H9 (cell line): Measurements from ENCODE around the gene ADCY4. TPM values are rescaled to one million over a fixed set of nuclear protein-coding genes. Genes with fewer than 3 reads are reported as not detected.

Experiments
- DNase-seq: peaks from one replicate; pipeline ENCODE4 v3.0.0-alpha.2; 2017
- H2AFZ ChIP-seq: one replicate; pipeline ENCODE4 v1.6.1; 2013; ENCODE audit warnings: mild to moderate bottlenecking, low read length, control low read depth, moderate library complexity
- H2AK5ac ChIP-seq: 2 replicates; pipeline ENCODE4 v1.6.1; 2013; ENCODE audit warnings: low read length, control low read depth, mixed read lengths; ENCODE audit not compliant: insufficient read length
- H2BK120ac ChIP-seq: one replicate; pipeline ENCODE4 v1.6.1; 2013; ENCODE audit warnings: low read depth, mild to moderate bottlenecking, low read length, control low read depth, inconsistent platforms; ENCODE audit not compliant: poor library complexity, severe bottlenecking
- H2BK12ac ChIP-seq: 2 replicates; pipeline ENCODE4 v1.6.1; 2013; ENCODE audit warnings: low read length, control low read depth, mixed read lengths, low read depth; ENCODE audit not compliant: insufficient read length
- H2BK15ac ChIP-seq: 2 replicates; pipeline ENCODE4 v1.6.1; 2013; ENCODE audit warnings: low read depth, low read length, control low read depth
- H2BK20ac ChIP-seq: one replicate; pipeline ENCODE4 v1.6.1; 2013; ENCODE audit warnings: low read depth, mild to moderate bottlenecking, low read length, control low read depth, inconsistent platforms; ENCODE audit not compliant: poor library complexity, severe bottlenecking
- H2BK5ac ChIP-seq: 2 replicates; pipeline ENCODE4 v1.6.1; 2013; ENCODE audit warnings: low read length, control low read depth, mixed read lengths; ENCODE audit not compliant: insufficient read length
- H3K14ac ChIP-seq: 2 replicates; pipeline ENCODE4 v1.6.1; 2013; ENCODE audit warnings: low read length, control low read depth; ENCODE audit not compliant: insufficient read depth
- H3K18ac ChIP-seq: 2 replicates; pipeline ENCODE4 v1.6.1; 2013; ENCODE audit warnings: low read depth, mild to moderate bottlenecking, mixed read lengths, low read length, control low read depth; ENCODE audit not compliant: insufficient read length
- H3K23ac ChIP-seq: 2 replicates; pipeline ENCODE4 v1.6.1; 2013; ENCODE audit warnings: low read length, control low read depth, mixed read lengths, low read depth; ENCODE audit not compliant: insufficient read length
- H3K23me2 ChIP-seq: 2 replicates; pipeline ENCODE4 v1.6.1; 2013; ENCODE audit warnings: low read depth, mild to moderate bottlenecking, mixed read lengths, low read length, control low read depth; ENCODE audit not compliant: insufficient read length, poor library complexity, severe bottlenecking
- H3K27ac ChIP-seq: 2 replicates; pipeline ENCODE4 v1.5.1; 2013; ENCODE audit warnings: low read length, control low read depth, mixed read lengths, low read depth; ENCODE audit not compliant: insufficient read length
- H3K27me3 ChIP-seq: 2 replicates; pipeline ENCODE4 v1.6.1; 2013; ENCODE audit warnings: low read length, control low read depth, inconsistent platforms; ENCODE audit not compliant: insufficient read depth
- H3K4ac ChIP-seq: 2 replicates; pipeline ENCODE4 v1.6.1; 2013; ENCODE audit warnings: low read depth, mild to moderate bottlenecking, control low read depth, inconsistent platforms, low read length, moderate library complexity
- H3K4me1 ChIP-seq: 2 replicates; pipeline ENCODE4 v1.6.1; 2013; ENCODE audit warnings: low read length, control low read depth, inconsistent platforms; ENCODE audit not compliant: insufficient read depth
- H3K4me2 ChIP-seq: 2 replicates; pipeline ENCODE4 v1.6.1; 2013; ENCODE audit warnings: low read length, control low read depth, mixed read lengths; ENCODE audit not compliant: insufficient read length, insufficient read depth
- H3K56ac ChIP-seq: 2 replicates; pipeline ENCODE4 v1.6.1; 2013; ENCODE audit warnings: low read depth, mild to moderate bottlenecking, mixed read lengths, low read length, control low read depth; ENCODE audit not compliant: insufficient read length
- H3K79me1 ChIP-seq: 2 replicates; pipeline ENCODE4 v1.6.1; 2013; ENCODE audit warnings: low read depth, mild to moderate bottlenecking, moderate library complexity, low read length, control low read depth, inconsistent platforms; ENCODE audit not compliant: insufficient read depth, poor library complexity, severe bottlenecking
- H3K79me2 ChIP-seq: 2 replicates; pipeline ENCODE4 v1.6.1; 2013; ENCODE audit warnings: low read length, control low read depth, inconsistent platforms; ENCODE audit not compliant: insufficient read depth
- H3K9ac ChIP-seq: 2 replicates; pipeline ENCODE4 v1.6.1; 2013; ENCODE audit warnings: low read length, control low read depth, mixed read lengths; ENCODE audit not compliant: insufficient read length; ENCODE audit errors: extremely low read depth
- H3K9me3 ChIP-seq: one replicate; pipeline ENCODE4 v1.6.1; 2013; ENCODE audit warnings: low read depth, low read length, inconsistent platforms; ENCODE audit not compliant: control insufficient read depth
- H3T11ph ChIP-seq: one replicate; pipeline ENCODE4 v1.6.1; 2013; ENCODE audit warnings: mild to moderate bottlenecking, low read length, control low read depth, inconsistent platforms
- H4K20me1 ChIP-seq: one replicate; pipeline ENCODE4 v1.6.1; 2013; ENCODE audit not compliant: control insufficient read depth, insufficient read length, insufficient read depth
- H4K5ac ChIP-seq: 2 replicates; pipeline ENCODE4 v1.6.1; 2013; ENCODE audit warnings: low read depth, mild to moderate bottlenecking, mixed read lengths, low read length, control low read depth; ENCODE audit not compliant: insufficient read length
- H4K8ac ChIP-seq: replicated peaks from 2 replicates; pipeline ENCODE4 v1.6.1; 2013; ENCODE audit warnings: low read length, control low read depth, mixed read lengths, low read depth; ENCODE audit not compliant: insufficient read length
- H4K91ac ChIP-seq: 2 replicates; pipeline ENCODE4 v1.6.1; 2013; ENCODE audit warnings: low read depth, mild to moderate bottlenecking, moderate library complexity, mixed read lengths, low read length, control low read depth; ENCODE audit not compliant: insufficient read length
- H3K27ac Mint-ChIP-seq, 3 experiments: 2 replicates in 2 of 3; 3 replicates in 1 of 3; pipeline ENCODE4 v1.8.0; 2020 to 2021; ENCODE audit warnings: mixed read lengths in 3 of 3, mild to moderate bottlenecking in 1 of 3, moderate library complexity in 1 of 3
- H3K27me3 Mint-ChIP-seq: 2 replicates; pipeline ENCODE4 v1.8.0; 2021; ENCODE audit warnings: low read depth, mild to moderate bottlenecking, moderate library complexity, mixed read lengths
- H3K36me3 Mint-ChIP-seq, 3 experiments: 2 replicates in 2 of 3; 3 replicates in 1 of 3; pipeline ENCODE4 v1.8.0; 2020 to 2021; ENCODE audit warnings: low read depth in 3 of 3, mixed read lengths in 3 of 3; ENCODE audit not compliant: insufficient read depth in 1 of 3
- H3K4me1 Mint-ChIP-seq, 2 experiments: 2 replicates each; pipeline ENCODE4 v1.8.0; 2020; ENCODE audit warnings: mixed read lengths in 2 of 2
- H3K4me3 Mint-ChIP-seq, 2 experiments: 2 replicates in 1 of 2; 3 replicates in 1 of 2; pipeline ENCODE4 v1.8.0; 2020 to 2021; ENCODE audit warnings: mild to moderate bottlenecking in 2 of 2, mixed read lengths in 2 of 2, moderate library complexity in 1 of 2
- H3K9me3 Mint-ChIP-seq, 2 experiments: 2 replicates in 1 of 2; 3 replicates in 1 of 2; pipeline ENCODE4 v1.8.0; 2020; ENCODE audit warnings: mild to moderate bottlenecking in 2 of 2, mixed read lengths in 2 of 2, moderate library complexity in 1 of 2
- WGBS: extraction: QIAGEN DNeasy Blood & Tissue Kit; methylation state at CpG from one replicate; pipeline ENCODE4 v1.1.7; 2013; ENCODE audit warnings: missing lambda C conversion rate, low lambda C conversion rate, mixed read lengths; ENCODE audit not compliant: insufficient read length; ENCODE audit errors: extremely low coverage; 5-methylcytosine and 5-hydroxymethylcytosine counted together
- total RNA-seq: library from RNA; stranded (reverse); gene quantifications from 2 replicates; pipeline ENCODE4 v1.2.1, GENCODE V29; 2021
- TF ChIP-seq, protein P1 (sequence below): fragments of 200-600 bp; sonication (generic); conservative IDR thresholded peaks from 3 replicates; pipeline ENCODE4 v1.8.0; 2021; ENCODE audit warnings: antibody characterized with exemption, mild to moderate bottlenecking

ADCY4 gene
- total RNA-seq, 1 experiment from 2014 or later, result 0.09 TPM

- H3K27ac ChIP-seq, result no peak overlapping the region
- peaks cover 9% of the 10 kb centered on the region for H3K27me3 Mint-ChIP-seq
- no peak overlapping the region for H4K5ac ChIP-seq
- H3K4me2 ChIP-seq, result peak overlapping the region; percentile 69
- H3K36me3 Mint-ChIP-seq, result peaks cover 8 to 32% (median 23%) of the 10 kb centered on the region in 3 experiments
- H3T11ph ChIP-seq, result no peak overlapping the region
- H3K27me3 ChIP-seq, result no peaks in the 10 kb centered on the region
- H3K4me1 ChIP-seq, result no peaks in the 10 kb centered on the region; the same call in 1 of the 2 replicates
- WGBS, result no CpG with 5 or more reads among the region's 20 CpGs
- no peak overlapping the region for H3K23ac ChIP-seq
- no peak overlapping the region for H2AK5ac ChIP-seq
- no peak overlapping the region for H2BK12ac ChIP-seq
- H2BK120ac ChIP-seq, result no peak overlapping the region
- H4K91ac ChIP-seq, result no peak overlapping the region
- no peaks in the 10 kb centered on the region for H3K79me2 ChIP-seq
- no peak overlapping the region for H3K9ac ChIP-seq
- H2AFZ ChIP-seq, result no peak overlapping the region
- H3K4me1 Mint-ChIP-seq, result peaks cover 16 to 17% of the 10 kb centered on the region in 2 experiments
- TF ChIP-seq, protein P1, sequence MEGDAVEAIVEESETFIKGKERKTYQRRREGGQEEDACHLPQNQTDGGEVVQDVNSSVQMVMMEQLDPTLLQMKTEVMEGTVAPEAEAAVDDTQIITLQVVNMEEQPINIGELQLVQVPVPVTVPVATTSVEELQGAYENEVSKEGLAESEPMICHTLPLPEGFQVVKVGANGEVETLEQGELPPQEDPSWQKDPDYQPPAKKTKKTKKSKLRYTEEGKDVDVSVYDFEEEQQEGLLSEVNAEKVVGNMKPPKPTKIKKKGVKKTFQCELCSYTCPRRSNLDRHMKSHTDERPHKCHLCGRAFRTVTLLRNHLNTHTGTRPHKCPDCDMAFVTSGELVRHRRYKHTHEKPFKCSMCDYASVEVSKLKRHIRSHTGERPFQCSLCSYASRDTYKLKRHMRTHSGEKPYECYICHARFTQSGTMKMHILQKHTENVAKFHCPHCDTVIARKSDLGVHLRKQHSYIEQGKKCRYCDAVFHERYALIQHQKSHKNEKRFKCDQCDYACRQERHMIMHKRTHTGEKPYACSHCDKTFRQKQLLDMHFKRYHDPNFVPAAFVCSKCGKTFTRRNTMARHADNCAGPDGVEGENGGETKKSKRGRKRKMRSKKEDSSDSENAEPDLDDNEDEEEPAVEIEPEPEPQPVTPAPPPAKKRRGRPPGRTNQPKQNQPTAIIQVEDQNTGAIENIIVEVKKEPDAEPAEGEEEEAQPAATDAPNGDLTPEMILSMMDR, result no peak
- peak overlapping the region; percentile 6; the same call in 1 of the 2 replicates for H3K14ac ChIP-seq
- H2BK20ac ChIP-seq, result no peak overlapping the region
- no peak overlapping the region; the same call in 1 of the 2 replicates for H3K4ac ChIP-seq
- H3K18ac ChIP-seq, result no peak overlapping the region
- H2BK15ac ChIP-seq, result no peak overlapping the region
- H3K4me3 Mint-ChIP-seq, result peak overlapping the region; percentile 76 to 77
- H3K9me3 ChIP-seq, result no peaks in the 10 kb centered on the region
- peaks cover 19% of the 10 kb centered on the region for H3K23me2 ChIP-seq
- H2BK5ac ChIP-seq, result no peak overlapping the region
- H3K27ac Mint-ChIP-seq, result no peak overlapping the region; a peak in 1 of 7 replicates
- H4K8ac ChIP-seq, result no peak overlapping the region
- no peaks in the 10 kb centered on the region for H3K79me1 ChIP-seq
- H3K9me3 Mint-ChIP-seq, result no peaks in the 10 kb centered on the region
- no peak overlapping the region for H3K56ac ChIP-seq
- no peaks in the 10 kb centered on the region for H4K20me1 ChIP-seq
- DNase-seq, result no peak
Observed at GRCh38 chr14:24369463-24369862, 34.6 kb upstream of the ADCY4 start.
